HG02763 (cell line): ENCODE results near the gene MLLT11.
"Not testable (repeated sequence)": the region's sequence is repeated elsewhere in the genome, so short reads cannot be mapped to it uniquely, and the experiment has no call there.

Experiments
- ATAC-seq: cut with Tn5 transposase; IDR thresholded peaks from one replicate; pipeline ENCODE4 v1.9.1; 2021; ENCODE audit warnings: mild to moderate bottlenecking, moderate library complexity; ENCODE audit not compliant: unreplicated experiment

Gene MLLT11

DNA sequence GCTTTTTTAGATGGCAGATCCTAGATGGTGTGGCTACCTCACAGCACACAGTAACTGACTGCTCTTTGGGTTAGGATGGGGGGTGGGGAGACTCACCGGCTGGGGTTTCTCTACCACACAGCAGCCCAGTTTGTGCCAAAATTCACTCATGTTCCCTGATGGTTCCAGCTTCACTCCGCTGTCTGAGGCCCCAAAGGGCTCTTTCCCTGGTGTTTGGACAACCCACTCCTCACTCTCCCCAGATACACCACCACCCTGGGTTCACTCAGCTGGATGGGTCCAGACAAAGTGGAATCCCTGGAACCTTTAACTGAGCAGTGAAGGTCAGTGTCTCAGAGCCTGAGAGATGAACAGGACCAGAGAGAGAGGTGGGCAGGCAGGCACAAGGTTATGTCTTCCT lies 4.6 kb upstream of the MLLT11 start:
- ATAC-seq = no peak

DNA sequence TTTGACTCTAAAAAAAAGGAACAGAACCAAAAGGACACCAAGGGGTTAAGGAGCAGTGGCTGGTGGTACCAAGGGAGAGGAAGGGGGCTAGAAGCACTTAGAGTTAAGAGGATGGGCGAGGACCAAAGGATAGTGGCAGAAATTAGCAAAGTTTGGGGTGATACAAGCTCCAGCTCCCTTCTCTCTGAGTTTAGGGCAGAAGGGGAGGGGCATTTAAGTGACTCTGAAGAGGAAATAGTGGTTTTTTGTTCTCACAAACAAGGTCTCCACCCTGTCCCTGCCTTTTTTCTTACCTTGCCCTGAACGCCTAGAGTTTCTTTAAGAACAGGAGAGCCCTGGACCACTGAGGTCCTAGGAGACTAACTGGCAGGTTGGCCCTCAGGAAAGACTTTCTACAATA lies 4.0 kb upstream of the MLLT11 start:
- no peak for ATAC-seq

DNA sequence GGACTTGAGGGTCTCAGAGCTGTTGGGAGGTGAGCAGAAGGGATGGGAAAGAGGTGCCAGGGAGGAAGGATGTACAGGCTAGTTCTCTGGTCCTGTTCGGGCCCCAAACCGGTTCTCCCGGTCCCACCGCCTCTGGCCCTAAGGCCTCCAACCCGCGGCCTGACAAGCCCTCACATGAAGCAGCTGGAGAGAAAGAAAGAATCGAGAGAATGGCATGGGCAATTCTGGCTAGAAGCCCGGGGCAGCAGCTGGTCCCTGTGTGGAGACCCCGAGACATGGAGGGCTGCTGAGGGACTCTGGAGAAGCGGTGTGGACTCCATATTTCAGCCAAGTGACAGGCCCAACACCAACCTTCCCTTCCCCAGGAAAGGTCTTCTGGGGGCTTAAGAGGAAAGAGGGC lies 1.5 kb upstream of the MLLT11 start:
- no peak for ATAC-seq

DNA sequence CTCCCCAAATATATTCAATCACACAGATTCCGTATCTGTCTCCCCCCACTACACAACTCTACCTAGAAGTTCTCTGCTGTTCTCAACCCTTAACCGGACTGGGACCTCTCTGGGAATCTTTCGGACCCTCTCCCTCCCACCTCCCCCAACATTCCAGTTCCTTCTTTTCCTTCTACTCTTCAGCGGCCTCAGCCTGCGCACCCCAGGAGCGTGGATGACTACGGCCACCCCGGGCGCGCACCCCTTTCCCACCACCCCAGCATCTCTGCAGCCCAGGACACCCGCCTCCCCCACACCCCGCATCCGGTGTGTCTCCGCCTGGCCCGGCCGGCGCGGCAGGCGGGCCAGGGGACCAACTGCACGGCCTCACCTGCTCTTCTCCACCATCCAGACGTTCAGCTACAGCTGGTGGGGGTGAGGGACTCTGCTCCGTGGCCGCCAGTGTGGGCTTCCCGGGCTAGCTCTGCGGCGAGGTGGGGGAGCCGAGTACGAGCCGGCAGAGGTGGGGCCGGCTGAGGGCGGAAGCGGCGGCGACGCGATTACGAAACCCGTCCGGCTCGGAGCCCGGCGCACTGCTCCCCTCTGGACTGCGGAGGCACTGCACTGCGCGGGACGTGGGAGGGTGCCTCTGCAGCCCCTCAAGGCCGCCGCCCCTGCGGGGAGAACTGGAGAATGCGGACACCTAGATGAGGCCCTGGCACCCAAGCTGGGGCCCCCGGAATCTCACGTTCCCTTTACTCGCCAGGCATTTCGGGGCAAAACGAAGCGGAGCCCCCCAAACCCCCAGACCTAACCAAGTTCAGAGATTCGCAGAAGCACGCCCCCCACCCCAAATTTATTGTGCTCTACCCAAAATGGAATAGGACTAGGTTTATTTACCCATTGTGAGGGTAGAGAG lies 839 bp upstream of the MLLT11 start, which contains the start of gene CDC42SE1:
Gene CDC42SE1 (minus strand): TSS at position 514 of the 898 bp plus-strand sequence. CDS start 3,892 bp downstream, outside the sequence.
- ATAC-seq = peak; percentile 81

DNA sequence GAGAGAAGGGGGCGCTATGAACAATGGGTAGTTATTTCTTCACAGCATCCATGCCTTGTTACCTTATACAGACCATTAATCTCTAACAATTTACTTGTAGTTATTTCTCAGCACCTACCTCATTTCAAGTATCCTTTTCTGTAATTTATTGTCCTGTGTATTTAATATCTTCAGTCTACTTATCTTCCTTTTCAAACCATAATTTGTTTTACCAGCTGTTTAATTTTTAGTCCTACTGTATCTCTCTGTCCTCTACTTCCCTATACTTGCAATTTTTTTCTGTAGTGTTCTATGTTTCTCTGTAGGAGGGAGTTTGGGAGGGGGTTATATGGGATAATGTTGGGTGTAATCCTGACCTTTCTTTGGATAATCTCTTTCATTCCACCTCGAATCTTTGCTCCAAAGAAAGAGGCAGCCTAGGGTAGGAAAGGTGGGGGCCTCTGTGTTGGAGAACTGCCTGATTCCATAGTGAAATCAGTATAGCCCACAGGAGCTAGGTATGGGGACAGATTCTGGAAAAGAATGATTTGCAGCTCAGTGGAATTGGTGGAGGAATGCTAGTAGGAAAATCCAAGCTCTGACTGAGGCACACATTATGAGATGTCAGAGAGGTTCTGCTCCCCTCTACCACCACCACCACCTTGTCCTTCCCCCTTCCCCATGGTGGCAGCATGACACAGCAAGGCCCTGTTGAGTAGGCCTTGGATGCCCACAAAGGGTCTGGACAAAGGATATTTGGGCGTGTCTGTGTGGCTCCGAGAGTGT lies 642 bp downstream of the MLLT11 start:
- ATAC-seq = no peak

DNA sequence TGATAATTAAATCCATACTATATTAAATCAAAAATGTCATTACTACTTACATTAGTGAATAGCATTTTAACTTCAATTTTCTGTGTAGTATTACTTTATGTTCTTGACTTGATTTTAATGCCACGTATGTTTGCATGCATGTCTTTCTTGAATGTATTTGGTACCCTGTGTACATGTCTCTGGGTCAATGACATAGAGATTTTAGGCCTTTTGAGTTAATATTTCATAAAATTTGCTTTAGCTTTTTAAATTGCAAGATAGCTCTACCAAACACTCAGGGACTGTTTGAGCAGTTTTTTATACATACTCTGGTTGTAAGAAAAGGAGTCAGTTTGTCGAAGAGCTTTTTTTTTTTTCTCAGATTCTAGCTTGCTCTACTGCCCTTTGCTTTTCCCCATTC lies 1.5 kb downstream of the MLLT11 start:
- ATAC-seq = no peak

DNA sequence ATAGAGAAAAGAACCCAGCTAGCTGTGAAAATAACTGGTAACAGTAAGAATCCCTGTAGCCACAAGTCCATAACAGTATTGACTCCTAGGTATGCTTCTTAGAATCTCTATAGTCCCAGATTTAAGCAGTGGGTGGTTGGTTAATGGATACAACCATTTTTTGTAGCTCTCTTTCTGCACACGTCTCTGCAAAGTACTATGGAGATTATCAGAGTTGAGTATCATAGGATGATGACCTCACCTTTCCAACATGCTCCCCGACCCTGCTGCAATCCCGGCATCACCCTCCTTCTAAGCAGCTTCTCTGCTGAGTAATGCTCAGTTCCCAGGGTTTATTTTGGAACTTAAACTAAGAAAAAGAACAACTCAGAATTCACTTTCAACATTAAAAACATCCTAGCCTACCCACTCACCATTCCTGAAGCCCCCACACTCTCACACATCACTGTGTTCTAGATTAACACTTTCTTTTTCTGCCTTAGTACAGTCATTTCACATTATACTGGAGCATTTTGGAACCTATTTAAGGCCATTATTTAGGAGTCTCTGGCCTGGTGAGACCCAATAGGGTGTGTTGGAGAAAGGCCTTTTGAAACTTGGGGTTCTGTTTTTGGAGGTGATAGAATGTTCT lies 2.7 kb downstream of the MLLT11 start:
- no peak for ATAC-seq

DNA sequence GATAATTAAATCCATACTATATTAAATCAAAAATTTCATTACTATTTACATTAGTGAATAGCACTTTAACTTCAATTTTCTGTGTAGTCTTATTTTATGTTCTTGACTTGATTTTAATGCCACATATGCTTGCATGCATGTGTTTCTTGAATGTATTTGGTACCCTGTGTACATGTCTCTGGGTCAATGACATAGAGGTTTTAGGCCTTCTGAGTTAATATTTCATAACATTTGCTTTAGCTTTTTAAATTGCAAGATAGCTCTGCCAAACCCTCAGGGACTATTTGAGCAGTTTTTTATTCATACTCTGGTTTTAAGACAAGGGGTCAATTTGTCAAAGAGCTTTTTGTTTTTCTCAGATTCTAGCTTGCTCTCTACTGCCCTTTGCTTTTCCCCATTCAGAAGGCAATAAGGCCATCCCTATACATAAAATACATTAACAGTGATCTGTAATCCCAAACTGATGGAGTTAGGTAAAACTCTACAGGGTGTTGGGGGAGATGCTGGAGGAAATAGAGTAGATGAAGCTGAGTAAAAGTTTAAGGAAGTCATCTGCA lies 5.0 kb downstream of the MLLT11 start:
- ATAC-seq = no peak

DNA sequence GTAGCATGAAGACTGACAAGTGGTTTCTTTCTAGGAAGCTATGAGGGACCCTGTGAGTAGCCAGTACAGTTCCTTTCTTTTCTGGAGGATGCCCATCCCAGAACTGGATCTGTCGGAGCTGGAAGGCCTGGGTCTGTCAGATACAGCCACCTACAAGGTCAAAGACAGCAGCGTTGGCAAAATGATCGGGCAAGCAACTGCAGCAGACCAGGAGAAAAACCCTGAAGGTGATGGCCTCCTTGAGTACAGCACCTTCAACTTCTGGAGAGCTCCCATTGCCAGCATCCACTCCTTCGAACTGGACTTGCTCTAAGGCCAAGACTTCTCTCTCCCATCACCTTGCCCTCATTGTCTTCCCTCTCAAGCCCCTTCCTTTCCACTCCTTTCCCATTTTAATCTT lies 7.0 kb downstream of the MLLT11 start:
- no peak for ATAC-seq

DNA sequence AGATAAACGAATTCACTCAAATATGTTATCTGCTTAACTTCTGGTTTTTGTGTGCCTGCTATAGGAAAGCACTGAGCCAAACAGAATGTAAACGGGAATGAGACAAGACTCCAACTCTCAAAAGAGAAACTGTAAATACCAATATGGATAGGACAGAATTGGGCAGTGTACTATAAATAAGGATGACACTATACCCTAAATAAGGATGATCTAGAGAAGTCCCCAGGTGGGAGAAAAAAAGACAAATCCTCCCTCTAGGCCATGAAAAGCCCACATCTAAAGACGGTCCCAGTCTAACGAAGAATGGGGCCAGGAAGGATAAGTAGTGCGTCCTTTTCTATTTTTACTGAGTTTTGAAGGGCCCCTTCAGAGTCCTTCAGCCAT lies 8.9 kb downstream of the MLLT11 start:
- ATAC-seq = no peak

DNA sequence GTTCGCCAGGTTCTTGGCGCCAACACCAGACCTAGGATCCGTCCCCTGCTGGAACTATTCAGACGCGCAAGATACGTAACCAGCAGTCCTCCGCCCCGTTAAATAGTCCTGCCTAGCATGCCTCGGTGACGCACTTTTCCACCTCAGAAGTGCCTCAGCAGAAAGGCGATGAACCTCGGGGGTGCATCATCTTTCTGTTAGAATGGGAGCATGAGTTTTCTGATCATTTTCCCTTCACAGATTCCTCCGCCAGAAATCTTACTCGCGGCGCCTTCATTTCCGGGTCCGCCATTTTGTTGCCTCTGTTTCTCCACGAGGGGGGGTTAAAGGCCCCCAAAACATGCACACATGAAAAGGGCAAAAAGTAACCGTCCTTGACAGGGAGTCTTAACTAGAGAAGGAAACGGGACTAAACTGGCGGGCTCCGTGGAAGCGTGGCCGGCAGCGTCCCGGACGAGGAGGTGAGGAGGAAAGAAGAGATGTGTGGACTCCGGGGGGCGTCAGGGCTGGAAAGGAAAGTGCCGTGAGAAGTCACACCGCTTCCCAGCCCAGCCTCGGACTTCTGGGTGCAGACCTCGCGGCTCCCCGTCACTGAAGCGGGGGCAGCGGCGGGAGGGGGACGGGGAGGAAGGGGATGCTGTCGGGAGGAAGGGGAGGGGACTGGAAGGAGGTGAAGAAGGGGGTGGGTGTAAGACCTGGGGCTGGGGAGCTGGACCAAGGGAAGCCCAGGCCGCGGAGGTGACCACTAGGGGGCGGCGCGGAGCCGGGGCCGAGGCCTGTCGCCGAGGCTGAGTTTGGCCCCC lies 10.5 kb downstream of the MLLT11 start, which contains the start of gene GABPB2:
Gene GABPB2 (plus strand): TSS at position 288 of the 803 bp plus-strand sequence. CDS start 17,429 bp downstream, outside the sequence.
- ATAC-seq = peak; percentile 66

DNA sequence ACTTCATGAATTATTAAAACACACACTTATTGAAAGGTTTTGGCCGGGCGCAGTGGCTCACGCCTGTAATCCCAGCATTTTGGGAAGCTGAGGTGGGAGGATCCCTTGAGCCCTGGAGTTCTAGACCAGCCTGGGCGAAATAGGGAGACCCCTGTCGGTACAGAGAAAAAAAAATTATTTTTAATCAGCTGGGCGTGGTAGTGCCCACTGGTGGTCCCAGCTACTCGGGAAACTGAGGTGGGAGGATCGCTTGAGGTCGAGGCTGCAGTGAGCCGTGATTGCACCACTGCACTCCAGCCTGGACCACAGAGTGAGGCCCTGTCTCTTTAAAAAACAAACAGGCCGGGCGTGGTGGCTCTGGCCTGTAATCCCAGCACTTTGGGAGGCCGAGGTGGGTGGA lies 12.0 kb downstream of the MLLT11 start:
- no peak for ATAC-seq

DNA sequence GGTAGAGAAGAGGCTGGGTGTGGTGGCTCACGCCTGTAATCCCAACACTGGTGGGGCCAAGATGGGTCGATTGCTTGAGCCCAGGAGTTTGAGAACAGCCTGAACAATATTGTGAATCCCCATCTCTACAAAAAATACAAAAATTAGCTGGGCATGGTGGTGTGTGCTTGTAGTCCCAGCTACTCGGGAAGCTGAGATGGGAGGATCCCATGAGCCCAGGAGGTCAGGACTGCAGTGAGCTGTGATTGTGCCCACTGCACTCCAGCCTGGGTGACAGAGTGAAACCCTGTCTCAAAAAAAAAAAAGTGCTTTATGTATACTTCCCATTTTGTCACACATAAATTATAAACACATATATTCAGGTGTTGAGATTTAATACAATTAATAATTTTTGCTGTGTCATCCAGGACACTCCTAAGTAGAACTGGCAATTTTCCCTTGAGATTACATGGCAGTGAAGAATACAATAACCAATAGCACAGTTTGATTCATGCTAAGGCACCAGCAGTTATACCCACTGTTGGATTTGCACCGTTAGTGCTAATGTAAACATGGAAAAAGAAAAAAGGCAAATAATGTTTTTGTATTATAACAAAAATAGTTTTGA lies 25.9 kb downstream of the MLLT11 start:
- ATAC-seq = no peak

DNA sequence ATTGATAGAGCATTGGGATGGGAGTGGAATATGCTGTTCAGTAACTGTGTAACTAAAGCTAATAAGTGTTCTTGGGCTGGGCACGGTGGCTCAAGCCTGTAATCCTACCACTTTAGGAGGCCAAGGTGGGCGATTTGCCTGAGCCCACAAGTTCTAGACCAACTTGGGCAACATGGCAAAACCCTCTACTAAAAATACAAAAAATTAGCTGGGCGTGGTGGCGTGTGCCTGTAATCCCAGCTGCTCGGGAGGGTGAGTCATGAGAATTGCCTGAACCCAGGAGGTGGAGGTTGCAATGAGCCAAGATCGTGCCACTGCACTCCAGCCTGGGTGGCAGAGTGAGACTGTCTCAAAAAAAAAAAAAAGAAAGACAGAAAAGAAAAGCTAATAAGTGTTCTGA lies 37.2 kb downstream of the MLLT11 start:
- not testable (repeated sequence) for ATAC-seq

DNA sequence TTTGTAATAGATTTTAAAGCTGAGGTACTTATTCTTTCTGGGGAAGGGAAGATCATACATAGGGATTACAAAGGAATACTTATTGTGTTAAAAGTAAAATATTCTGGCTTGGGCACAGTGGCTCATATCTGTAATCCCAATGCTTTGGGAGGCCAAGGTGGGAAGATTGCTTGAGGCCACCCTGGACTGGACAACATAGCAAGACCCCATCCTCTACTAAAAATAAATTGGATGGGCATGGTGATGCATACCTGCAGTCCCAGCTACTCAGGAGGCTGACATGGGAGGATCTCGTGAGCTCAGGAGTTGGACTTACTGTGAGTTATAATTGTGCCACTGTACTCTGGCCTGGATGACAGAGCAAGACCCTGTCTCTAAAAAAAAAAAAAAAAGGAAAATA lies 37.9 kb downstream of the MLLT11 start:
- no peak for ATAC-seq

DNA sequence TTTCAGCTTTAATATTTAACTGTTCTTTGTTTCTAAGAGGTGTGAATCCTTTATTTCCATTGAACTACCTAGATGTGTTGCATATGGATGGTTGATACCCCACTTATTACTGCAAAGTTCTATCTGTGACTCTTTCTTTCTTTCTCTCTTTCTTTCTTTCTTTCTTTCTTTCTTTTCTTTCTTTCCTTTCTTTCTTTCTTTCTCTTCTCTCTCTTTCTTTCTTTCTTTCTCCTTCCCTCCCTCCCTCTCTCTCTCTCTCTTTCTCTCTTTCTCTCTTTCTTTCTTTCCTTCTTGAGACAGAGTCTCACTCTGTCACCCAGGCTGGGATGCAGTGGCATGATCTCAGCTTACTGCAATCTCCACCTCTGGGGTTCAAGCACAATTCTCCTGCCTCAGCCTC lies 44.4 kb downstream of the MLLT11 start:
- ATAC-seq = no peak

DNA sequence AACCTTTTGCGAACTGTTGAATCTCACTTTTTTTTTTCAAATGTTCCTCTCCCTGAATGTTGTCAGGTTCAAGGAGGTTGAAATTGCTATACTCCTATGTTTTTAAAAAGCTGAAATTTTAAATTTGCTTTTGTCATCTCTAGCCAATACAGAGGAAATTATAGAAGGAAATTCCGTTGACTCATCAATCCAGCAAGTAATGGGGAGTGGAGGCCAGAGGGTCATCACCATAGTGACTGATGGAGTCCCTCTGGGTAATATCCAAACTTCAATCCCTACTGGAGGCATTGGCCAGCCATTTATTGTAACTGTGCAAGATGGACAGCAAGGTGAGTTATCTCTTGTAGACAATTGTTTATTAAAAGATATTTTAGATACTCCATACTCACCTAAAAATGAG lies 46.7 kb downstream of the MLLT11 start:
- ATAC-seq = no peak

DNA sequence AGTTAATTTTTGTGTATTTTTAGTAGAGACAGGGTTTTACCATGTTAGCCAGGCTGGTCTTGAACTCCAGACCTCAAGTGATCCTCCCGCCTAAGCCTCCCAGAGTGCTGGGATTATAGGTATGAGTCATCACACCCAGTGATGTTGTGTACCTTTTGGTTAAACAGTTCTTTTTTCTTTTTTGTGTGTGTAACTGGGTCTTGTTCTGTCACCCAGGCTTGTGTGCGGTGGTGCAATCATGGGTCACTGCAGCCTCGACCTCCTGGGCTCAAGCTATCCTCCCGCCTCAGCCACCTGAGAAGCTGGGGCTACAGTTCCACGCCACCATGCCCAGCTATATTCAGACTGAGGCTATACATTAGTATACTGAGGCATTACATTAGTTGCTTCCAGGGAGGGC lies 48.1 kb downstream of the MLLT11 start:
- no peak for ATAC-seq

DNA sequence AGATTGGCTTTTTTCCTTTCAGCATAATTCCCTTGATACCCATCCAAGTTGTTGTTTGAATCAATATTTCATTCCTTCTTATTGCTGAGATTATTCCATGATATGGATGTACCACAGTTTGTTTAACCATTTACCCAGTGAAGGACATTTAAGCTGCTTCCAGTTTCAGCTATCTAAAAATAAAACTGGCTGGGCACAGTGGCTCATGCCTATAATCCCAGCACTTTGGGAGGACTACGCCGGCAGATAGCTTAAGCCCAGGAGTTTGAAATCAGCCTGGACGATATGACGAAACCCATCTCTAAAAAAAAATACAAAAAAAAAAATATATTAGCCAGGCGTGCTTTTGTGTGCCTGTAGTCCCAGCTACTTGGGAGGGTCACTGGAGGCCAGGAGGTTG lies 53.7 kb downstream of the MLLT11 start:
- no peak for ATAC-seq
